HepG2 (cell line): ENCODE results near the gene HOXB6. TPM values are rescaled to one million over a fixed set of nuclear protein-coding genes. Genes with fewer than 3 reads are reported as not detected.

Source experiments
- CSRNP1 ChIP-seq: sonication (generic); formaldehyde crosslinking; IDR thresholded peaks from 2 replicates; pipeline ENCODE4 v1.8.1; 2023; ENCODE audit warnings: mild to moderate bottlenecking, missing genetic modification reagents
- KLF16 ChIP-seq, 2 experiments: sonication (generic) in 1 of 2; formaldehyde crosslinking in 1 of 2; IDR thresholded peaks; 2 replicates each; pipeline versions ENCODE4 v1.6.1 to v1.8.0; 2016 to 2023; ENCODE audit warnings: missing genetic modification reagents in 2 of 2, missing compliant biosample characterization in 1 of 2
- MIXL1 ChIP-seq: IDR thresholded peaks from 2 replicates; pipeline ENCODE4 v1.6.1; 2016
- RFXAP ChIP-seq: sonication (generic); formaldehyde crosslinking; IDR thresholded peaks from 2 replicates; pipeline ENCODE4 v1.4.0; 2020; ENCODE audit warnings: missing genetic modification reagents, borderline replicate concordance
- SKI ChIP-seq: fragments of 450-650 bp; IDR thresholded peaks from one replicate; pipeline ENCODE4 v1.6.1; 2018; ENCODE audit warnings: mild to moderate bottlenecking; ENCODE audit not compliant: partially characterized antibody
- U2AF2 ChIP-seq: fragments of 200-400 bp; formaldehyde crosslinking; IDR thresholded peaks from 2 replicates; pipeline ENCODE4 v1.6.1; 2017; ENCODE audit warnings: low read depth, mild to moderate bottlenecking, low read length
- ZNF44 ChIP-seq: sonication (generic); formaldehyde crosslinking; IDR thresholded peaks from 2 replicates; pipeline ENCODE4 v1.5.1; 2020; ENCODE audit warnings: mild to moderate bottlenecking, missing genetic modification reagents
- polyA plus RNA-seq, 8 experiments: library from polyadenylated mRNA; depleted of rRNA in 3 of 8; stranded (reverse) in 7 of 8; unstranded in 1 of 8; fragments of >200 nt; fragmentation: Illumina TruSeq in 4 of 8; extraction: Trizol in 4 of 8; gene quantifications; 2 replicates each; pipeline versions ENCODE4 v1.2.1 to v1.2.3, GENCODE V29; 2011 to 2016; ENCODE audit warnings: low read depth in 4 of 8, missing spikeins in 1 of 8, mixed read lengths in 1 of 8; ENCODE audit not compliant: insufficient read depth in 1 of 8
- total RNA-seq, 5 experiments: library from RNA; depleted of rRNA; stranded (reverse); fragments of >200 nt; fragmentation: Illumina TruSeq; extraction: Trizol; gene quantifications; 2 replicates each; pipeline ENCODE4 v1.2.3, GENCODE V29; 2016; ENCODE audit warnings: low read depth in 1 of 5
- TF ChIP-seq, protein P1 (sequence below): IDR thresholded peaks from 2 replicates; pipeline ENCODE4 v1.6.1; 2018; ENCODE audit warnings: missing genetic modification reagents, mild to moderate bottlenecking, missing compliant biosample characterization
- TF ChIP-seq, protein P2 (sequence below): sonication (generic); formaldehyde crosslinking; conservative IDR thresholded peaks from 2 replicates; pipeline ENCODE4 v1.8.0; 2022; ENCODE audit warnings: missing genetic modification reagents

HOXB6 gene
- total and polyA plus RNA-seq, 2 of the 13 experiments (the other 11 are each of a cell fraction or from before 2014, with no cell fraction given), result not detected

DNA sequence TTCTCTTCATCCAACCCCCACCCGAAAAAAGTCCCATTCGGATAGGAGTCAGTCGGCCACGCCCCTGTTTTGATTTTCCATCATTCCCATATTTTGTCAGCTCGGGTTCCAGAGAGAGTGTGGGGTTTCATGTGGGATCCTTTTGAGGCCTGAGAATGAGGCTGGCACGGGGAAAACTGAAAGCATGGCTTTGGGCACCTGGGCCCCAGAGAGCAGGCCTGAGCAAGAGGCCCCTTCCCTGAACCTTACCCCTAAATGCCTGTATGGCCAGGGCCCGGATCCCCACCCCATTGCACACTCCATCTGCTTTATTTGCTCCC lies 22.1 kb downstream of the HOXB6 start (continued):
- TF ChIP-seq, protein P1, sequence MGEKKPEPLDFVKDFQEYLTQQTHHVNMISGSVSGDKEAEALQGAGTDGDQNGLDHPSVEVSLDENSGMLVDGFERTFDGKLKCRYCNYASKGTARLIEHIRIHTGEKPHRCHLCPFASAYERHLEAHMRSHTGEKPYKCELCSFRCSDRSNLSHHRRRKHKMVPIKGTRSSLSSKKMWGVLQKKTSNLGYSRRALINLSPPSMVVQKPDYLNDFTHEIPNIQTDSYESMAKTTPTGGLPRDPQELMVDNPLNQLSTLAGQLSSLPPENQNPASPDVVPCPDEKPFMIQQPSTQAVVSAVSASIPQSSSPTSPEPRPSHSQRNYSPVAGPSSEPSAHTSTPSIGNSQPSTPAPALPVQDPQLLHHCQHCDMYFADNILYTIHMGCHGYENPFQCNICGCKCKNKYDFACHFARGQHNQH (CRISPR knock-in tag), result no peak
- TF ChIP-seq, protein P2, sequence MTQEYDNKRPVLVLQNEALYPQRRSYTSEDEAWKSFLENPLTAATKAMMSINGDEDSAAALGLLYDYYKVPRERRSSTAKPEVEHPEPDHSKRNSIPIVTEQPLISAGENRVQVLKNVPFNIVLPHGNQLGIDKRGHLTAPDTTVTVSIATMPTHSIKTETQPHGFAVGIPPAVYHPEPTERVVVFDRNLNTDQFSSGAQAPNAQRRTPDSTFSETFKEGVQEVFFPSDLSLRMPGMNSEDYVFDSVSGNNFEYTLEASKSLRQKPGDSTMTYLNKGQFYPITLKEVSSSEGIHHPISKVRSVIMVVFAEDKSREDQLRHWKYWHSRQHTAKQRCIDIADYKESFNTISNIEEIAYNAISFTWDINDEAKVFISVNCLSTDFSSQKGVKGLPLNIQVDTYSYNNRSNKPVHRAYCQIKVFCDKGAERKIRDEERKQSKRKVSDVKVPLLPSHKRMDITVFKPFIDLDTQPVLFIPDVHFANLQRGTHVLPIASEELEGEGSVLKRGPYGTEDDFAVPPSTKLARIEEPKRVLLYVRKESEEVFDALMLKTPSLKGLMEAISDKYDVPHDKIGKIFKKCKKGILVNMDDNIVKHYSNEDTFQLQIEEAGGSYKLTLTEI, result no peak
- no peak for TF ChIP-seq CSRNP1 (CRISPR knock-in tag)
- no peak for TF ChIP-seq U2AF2
- TF ChIP-seq KLF16 (CRISPR knock-in tag; IDR thresholded peaks at IDR 0.05), result no peak
- TF ChIP-seq RFXAP (CRISPR knock-in tag), result no peak
- no peak for TF ChIP-seq ZNF44 (CRISPR knock-in tag)
- no peak for TF ChIP-seq SKI
- no peak for TF ChIP-seq MIXL1 (CRISPR knock-in tag)
- TF ChIP-seq, all 625 proteins: peak for 0
